ENCODE data around the gene RTKN.

DNA sequence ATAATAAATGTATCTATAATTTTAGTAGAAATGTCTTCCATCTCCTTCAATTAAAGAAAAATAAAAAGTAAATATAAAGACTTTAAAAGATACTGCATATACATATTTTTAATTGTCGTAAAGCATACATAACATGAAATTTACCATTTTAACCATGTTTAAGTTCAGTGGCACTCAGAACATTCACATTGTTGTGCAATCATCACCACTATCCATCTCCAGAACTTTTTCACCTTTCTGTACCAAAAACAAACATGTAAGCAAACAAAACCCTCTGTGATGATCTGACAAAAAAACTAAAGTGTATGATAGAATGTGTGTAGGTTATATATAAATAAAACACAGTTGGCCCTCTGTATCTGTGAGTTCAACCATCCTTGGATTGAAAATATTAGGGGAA is 48.2 kb downstream of the RTKN start:
- TF ChIP-seq, protein P1, sequence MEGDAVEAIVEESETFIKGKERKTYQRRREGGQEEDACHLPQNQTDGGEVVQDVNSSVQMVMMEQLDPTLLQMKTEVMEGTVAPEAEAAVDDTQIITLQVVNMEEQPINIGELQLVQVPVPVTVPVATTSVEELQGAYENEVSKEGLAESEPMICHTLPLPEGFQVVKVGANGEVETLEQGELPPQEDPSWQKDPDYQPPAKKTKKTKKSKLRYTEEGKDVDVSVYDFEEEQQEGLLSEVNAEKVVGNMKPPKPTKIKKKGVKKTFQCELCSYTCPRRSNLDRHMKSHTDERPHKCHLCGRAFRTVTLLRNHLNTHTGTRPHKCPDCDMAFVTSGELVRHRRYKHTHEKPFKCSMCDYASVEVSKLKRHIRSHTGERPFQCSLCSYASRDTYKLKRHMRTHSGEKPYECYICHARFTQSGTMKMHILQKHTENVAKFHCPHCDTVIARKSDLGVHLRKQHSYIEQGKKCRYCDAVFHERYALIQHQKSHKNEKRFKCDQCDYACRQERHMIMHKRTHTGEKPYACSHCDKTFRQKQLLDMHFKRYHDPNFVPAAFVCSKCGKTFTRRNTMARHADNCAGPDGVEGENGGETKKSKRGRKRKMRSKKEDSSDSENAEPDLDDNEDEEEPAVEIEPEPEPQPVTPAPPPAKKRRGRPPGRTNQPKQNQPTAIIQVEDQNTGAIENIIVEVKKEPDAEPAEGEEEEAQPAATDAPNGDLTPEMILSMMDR (IDR thresholded peaks at IDR 0.05): no peak
- TF ChIP-seq, protein P2, sequence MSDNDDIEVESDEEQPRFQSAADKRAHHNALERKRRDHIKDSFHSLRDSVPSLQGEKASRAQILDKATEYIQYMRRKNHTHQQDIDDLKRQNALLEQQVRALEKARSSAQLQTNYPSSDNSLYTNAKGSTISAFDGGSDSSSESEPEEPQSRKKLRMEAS (IDR thresholded peaks at IDR 0.05; ENCODE audit: low read depth): no peak
- no peak for TF ChIP-seq NFIC (IDR thresholded peaks at IDR 0.05; ENCODE audit: borderline replicate concordance)
- TF ChIP-seq CHD2 (IDR thresholded peaks at IDR 0.05; ENCODE audit: low read length, partially characterized antibody): no peak
